Endothelial cell (in vitro differentiated cells): ENCODE measurements around the gene RARS1. TPM values are rescaled to one million over a fixed set of nuclear protein-coding genes. Genes with fewer than 3 reads are reported as not detected.

Experiments
- DNase-seq: peaks from one replicate; pipeline ENCODE4 v3.0.0; 2021; ENCODE audit warnings: low spot score
- H3K27ac Mint-ChIP-seq: one replicate; pipeline ENCODE4 v1.8.0; 2021; ENCODE audit warnings: mixed read lengths, inconsistent platforms; ENCODE audit not compliant: unreplicated experiment
- H3K27me3 Mint-ChIP-seq: one replicate; pipeline ENCODE4 v1.8.0; 2021; ENCODE audit warnings: mild to moderate bottlenecking, moderate library complexity, mixed read lengths, inconsistent platforms; ENCODE audit not compliant: unreplicated experiment
- H3K36me3 Mint-ChIP-seq: one replicate; pipeline ENCODE4 v1.8.0; 2021; ENCODE audit warnings: mild to moderate bottlenecking, low read depth, mixed read lengths, inconsistent platforms; ENCODE audit not compliant: unreplicated experiment
- H3K4me1 Mint-ChIP-seq: one replicate; pipeline ENCODE4 v1.8.0; 2021; ENCODE audit warnings: mild to moderate bottlenecking, mixed read lengths, inconsistent platforms; ENCODE audit not compliant: unreplicated experiment
- H3K4me3 Mint-ChIP-seq: one replicate; pipeline ENCODE4 v1.8.0; 2021; ENCODE audit warnings: mild to moderate bottlenecking, mixed read lengths, inconsistent platforms; ENCODE audit not compliant: unreplicated experiment
- H3K9me3 Mint-ChIP-seq: one replicate; pipeline ENCODE4 v1.8.0; 2021; ENCODE audit warnings: mixed read lengths, inconsistent platforms; ENCODE audit not compliant: unreplicated experiment
- CTCF ChIP-seq: fragments of 200-600 bp; sonication (generic); IDR thresholded peaks from one replicate; pipeline ENCODE4 v1.5.0; 2021; ENCODE audit warnings: antibody characterized with exemption; ENCODE audit not compliant: unreplicated experiment
- microRNA-seq: library from miRNA; unstranded; fragments of <30 nt; microRNA quantifications from one replicate; pipeline ENCODE4, GENCODE V29; 2020; ENCODE audit not compliant: unreplicated experiment
- total RNA-seq: library from RNA; stranded (reverse); fragmentation: NEBNext Ultra II Directional; extraction: Animal tissue kit (Norgen Biotek cat#: 25700); gene quantifications from one replicate; pipeline ENCODE4 v1.2.1, GENCODE V29; 2021; ENCODE audit not compliant: unreplicated experiment

The RARS1 gene
- total RNA-seq, 1 donor from 2014 or later, result 88.5 TPM

GRCh38 chr5:168562279-168562678 lies 76.0 kb downstream of the RARS1 start:
- peaks cover 7% of the 10 kb centered on the region for H3K36me3 Mint-ChIP-seq
- H3K27me3 Mint-ChIP-seq, result no peaks in the 10 kb centered on the region
- peak overlapping the region; percentile 40 for H3K27ac Mint-ChIP-seq
- no peaks in the 10 kb centered on the region for H3K9me3 Mint-ChIP-seq
- H3K4me3 Mint-ChIP-seq, result no peak overlapping the region
- H3K4me1 Mint-ChIP-seq, result no peaks in the 10 kb centered on the region
- no peak for TF ChIP-seq CTCF
- no peak for DNase-seq

- Mint-ChIP-seq H3K27me3 (no peaks in the 10 kb centered on the region), H3K4me3 (no peak overlapping the region), H3K27ac (no peak overlapping the region), H3K9me3 (no peaks in the 10 kb centered on the region), H3K4me1 (no peaks in the 10 kb centered on the region), H3K36me3 (peaks cover 9% of the 10 kb centered on the region)
- no peak for TF ChIP-seq CTCF
- DNase-seq, result no peak
Measured at GRCh38 chr5:168563959-168564358, 77.7 kb downstream of the RARS1 start.

- peaks cover 7% of the 10 kb centered on the region for H3K4me1 Mint-ChIP-seq
- H3K4me3 Mint-ChIP-seq, result no peak overlapping the region
- no peak for TF ChIP-seq CTCF
- peaks cover 9% of the 10 kb centered on the region for H3K36me3 Mint-ChIP-seq
- no peak overlapping the region for H3K27ac Mint-ChIP-seq
- no peak for DNase-seq
- H3K27me3 Mint-ChIP-seq, result peaks cover 3% of the 10 kb centered on the region
- H3K9me3 Mint-ChIP-seq, result no peaks in the 10 kb centered on the region
Measured at GRCh38 chr5:168568738-168569137, 82.5 kb downstream of the RARS1 start.

Small RNAs within 50 kb of the gene (microRNA-seq; reads per million reads assigned to microRNA genes)
- gene MIR103A1 (not detected), gene MIR103B1 (not detected)

Other genes with a start within 250 kb of the RARS1 start
- gene WWC1, start 194.8 kb upstream of the RARS1 start, total RNA-seq, result 1.1 TPM
- gene FBLL1, start 42.8 kb downstream of the RARS1 start, total RNA-seq, result 0.51 TPM
- 103 TPM for gene PANK3, start 92.9 kb downstream of the RARS1 start, total RNA-seq